GM21825 (cell line): ENCODE measurements around the gene NOTCH1.

Experiments
- ATAC-seq: cut with Tn5 transposase; IDR thresholded peaks from one replicate; pipeline ENCODE4 v1.9.1; 2021; ENCODE audit warnings: mild to moderate bottlenecking, moderate library complexity; ENCODE audit not compliant: unreplicated experiment

NOTCH1 gene

DNA sequence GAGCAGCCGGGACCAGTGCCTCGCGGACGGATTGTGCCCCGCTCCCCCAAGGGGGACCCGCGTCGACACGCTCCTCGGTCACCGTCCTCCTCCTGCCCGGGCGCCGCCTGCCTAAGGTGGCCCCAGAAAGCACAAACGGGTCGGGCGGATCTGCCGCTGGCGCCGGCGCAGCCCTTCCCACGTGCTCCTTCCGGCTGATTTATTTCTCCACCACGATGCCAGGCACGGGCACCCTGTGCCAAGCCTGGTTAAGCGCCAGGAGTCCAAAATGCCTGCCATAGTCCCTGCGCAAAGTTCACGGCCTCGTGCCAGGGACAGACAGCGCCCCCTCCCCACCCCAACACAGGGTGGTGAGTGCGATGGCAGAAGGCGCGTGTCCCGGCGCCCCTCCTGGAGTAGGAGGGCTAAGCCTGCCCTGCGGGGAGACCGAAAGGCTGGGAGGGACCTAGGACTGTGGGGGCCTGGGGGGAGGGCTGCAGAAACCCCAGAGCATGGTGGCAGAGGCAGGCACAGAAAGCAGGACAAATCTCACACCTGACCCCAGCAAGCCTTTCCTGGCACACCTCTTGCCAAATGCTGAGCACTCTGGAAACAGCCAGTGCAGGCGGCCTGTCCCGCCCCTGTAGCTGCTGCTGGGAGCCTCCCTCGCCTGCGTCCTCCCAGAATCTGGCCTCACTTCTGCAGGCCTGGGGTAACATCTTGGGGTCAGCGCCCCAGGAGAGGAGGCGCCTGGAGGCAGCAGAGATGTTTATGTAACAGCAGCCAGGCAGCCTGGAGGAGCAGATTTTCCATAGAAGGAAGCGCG lies 1.1 kb upstream of the NOTCH1 start:
- no peak for ATAC-seq

DNA sequence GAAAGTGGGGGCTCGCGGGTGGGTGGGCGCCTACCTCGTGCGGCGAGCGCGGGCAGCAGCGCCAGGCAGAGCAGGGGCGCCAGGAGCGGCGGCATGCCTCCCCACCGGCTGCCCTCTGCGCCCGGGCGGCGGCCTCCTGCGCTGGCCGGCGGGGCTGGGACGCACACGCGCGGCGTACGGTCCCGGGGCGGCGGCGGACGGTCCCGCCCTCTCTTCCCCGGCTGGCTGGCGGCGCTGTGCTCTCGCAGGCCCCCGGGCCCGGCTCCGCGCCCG lies 220 bp downstream of the NOTCH1 start:
- no peak for ATAC-seq

DNA sequence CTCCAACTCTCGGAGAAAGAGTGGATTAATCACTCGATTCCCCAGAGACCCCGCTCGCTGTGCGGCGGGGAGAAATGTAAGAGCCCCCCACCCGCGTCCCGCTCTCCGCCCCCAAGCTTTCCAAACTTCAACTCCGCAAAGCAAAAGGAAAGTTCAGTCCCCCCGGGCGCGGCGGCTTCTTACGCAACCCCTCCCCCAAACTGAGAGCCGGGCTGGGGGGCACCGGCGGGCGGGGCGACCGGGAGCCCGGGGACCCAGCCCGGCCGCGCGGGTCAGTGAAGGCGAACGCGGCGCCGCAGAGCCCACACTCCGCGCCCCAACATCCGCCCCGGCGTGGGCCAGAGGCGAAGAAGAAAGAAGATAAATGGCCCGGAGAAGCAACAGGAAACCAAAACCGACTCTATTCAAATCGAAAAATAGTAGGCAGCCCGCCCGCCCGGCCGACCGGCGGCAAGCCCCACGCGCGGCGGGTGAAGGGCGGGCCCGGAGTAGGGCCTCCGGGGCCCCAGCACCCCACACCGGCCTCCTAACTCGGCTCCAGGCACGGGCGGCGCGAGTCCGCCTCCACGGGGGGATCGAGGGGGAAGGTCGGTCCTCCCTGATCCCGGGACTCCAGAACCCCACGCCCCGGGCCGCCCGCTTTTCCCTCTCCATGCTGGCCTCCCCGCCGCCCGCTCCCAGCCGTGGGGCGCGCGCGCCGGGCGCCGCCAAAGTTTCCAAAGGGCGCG lies 720 bp downstream of the NOTCH1 start:
- peak; percentile 14 for ATAC-seq

DNA sequence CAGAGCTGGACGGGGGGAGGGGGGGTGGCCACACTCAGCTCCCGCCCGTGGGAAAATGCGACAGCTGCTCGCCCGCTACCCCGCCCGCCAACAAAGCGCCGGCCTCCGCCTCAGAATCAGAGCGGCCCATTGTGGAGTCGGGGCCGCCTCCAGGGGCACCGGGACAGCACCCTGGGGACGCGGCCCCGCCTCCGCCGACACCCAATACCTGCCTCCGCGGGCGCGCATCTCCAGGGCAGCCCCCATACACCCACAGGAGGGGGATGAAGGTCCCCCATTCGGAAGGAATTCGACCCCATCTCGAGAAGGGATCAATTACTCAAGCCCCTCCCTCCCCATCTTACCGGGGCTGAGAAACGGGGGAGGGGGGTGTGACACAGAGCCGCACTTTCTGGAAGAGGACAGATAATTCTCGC lies 1.3 kb downstream of the NOTCH1 start:
- peak; percentile 17 for ATAC-seq

DNA sequence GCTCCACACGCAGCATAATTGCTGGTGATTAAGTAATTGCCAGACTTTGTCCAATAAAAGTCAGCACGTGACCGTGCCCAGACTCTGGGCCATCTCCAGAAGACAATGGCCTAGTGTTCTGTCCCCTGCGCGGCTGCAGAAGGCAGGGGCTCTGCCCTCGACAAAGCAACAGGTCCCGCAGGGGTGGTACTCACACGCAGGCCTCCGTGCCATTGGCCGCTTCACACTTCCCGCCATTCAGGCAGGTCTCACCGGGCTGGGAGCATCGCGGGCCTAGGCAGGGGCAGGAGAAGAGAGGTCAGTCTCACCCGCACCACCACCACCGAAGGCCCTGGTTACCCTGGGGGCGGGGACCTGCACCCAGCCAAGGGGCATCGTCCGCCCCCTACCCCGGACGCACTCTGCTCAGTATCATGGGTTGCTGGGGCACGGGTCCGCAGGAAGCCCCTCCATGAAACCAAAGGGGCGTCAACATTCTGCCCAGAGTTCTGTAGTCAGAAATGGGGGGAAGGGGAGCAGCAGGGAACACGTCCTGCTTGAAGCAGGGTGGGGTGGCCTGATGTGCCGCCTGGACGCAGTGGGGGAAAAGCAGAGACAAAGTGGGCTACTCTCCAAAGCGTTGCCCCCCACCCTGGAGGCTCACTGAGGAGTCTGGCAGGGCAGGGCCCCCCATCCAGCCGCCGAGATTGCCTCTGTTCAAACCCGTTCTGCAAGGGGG lies 1.9 kb downstream of the NOTCH1 start:
- ATAC-seq, result no peak

DNA sequence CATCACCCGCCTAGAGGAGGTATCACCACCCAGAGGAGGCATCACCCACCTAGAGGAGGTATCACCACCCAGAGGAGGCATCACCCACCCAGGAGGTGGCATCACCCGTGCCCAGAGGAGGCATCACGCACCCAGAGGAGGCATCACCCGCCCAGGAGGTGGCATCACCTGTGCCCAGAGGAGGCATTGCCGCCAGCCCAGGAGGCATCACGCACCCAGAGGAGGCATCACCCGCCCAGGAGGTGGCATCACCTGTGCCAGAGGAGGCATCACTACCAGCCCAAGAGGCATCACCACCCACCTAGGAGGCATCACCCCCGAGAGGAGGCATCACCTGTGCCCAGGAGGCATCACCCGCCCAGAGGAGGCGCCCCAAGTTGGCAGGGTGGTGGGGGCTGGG lies 2.6 kb downstream of the NOTCH1 start:
- ATAC-seq, result no peak

DNA sequence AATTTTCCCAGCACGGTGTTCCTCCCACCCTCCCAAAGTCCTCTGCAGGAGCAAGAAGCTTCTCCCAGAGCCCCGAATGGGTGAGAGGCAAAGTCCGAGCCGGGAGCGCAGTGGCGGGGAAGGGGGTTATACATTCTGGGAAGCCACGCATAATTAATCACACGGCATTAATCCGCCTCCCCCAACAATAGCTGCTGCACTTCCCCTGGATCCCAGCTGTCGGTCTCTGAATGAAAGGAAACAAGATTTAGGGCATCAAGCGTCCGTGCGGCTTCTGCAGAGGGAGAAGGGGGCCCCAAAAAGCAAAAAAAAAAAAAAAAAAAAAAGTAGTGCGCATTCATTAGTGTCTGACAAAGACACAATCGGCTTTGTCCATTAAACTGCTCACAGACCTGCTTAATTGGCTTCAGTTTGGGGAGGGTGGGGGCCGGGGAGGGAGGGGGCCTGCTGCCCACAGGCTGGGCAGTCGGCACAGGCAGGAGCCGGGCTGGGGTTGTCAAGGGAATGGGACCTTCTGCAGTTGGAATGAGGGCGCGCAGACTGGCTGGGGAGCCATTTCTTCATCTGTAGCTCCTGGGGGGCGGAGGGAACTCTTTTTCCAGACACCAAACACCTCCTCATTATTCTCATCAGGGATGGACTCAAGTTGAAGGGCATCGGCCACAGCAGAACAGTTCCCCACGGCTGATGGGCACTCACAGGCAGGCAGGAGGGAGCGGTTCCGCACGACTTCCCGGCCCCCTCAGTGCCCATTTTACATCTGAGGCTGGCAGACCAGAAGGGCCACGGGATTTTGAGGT lies 3.4 kb downstream of the NOTCH1 start:
- ATAC-seq, result no peak

DNA sequence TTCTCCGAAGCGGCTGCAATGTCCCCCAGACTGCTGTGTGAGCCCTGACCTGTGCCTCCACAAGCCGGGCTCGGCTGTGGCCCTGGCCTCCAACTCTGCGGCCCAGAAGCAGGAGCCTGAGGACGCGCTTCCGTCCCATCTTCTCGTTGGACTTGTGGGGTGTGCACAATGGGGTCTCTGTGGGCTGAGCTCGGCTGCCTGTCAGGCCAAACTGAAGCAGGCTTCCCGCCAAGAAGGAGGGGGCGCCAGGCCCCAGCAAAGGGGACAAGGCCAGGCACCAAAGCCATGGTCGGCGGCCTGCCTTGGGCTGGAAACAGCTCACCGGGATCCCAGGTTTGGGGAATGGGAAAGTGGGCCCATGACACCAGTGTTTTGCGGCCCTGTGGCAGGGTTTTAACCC lies 4.1 kb downstream of the NOTCH1 start:
- ATAC-seq, result no peak

DNA sequence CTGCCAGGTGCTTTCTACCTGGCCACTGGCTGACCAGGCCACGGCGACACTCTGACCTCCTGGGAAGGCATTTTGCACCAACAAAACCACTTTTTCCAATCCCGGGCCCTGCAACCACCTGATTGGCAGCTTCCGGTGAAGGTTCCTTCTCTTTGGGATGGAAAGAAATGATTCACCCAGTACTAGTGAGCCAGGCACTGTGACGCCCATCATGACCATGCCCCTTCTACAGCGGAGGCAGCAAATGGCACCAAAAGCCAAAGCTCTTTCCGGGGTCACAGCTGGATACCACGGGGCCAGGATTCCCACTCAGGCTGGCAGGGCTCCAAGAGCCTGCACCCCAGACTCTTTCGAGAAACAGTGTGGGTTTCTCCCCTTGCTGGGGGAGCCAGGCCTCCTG lies 4.7 kb downstream of the NOTCH1 start:
- no peak for ATAC-seq

DNA sequence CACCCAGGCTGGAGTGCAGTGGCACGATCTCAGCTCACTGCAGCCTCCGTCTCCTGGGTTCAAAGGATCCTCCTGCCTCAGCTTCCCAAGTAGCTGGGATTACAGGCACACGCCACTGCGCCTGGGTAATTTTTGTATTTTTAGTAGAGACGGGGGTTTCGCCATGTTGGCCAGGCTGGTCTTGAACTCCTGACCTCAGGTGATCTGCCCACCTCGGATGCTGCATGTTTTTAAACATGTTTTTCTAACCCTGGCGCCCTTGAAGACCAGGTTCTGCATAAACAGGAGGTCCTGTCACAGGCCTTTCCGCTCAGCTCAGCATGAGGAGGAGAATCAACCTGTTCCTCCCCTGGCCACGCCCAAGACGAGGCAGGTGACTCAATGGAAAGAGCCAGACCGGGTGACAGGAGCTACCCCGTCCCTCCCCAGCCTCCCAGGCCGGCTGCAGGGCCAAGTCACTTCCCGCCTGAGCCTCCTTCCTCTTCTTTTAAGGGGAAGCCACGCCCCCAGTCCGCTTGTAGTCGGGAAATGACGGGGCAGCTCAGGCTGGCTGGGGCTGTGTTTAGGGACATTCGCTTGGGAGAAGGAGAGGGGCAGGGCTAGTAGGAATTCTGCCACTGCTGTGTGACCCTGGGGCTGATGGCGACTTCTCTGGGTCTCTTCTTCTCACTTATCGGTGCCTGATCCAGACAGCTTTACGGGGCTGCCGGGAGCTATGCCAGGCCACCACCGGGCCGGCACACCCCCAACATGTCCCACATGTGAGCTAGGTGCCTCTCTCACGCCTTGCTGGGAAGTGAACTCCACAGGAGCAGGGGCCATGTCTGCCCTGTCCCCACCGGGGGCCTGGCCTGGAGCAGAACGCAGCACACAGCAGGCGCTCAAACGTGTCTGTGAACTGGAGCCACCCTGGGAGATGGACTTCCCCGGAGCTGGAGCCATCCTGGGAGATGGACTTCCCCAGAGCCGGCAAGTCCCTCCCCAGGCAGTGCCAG lies 6.1 kb downstream of the NOTCH1 start:
- peak; percentile 51 for ATAC-seq

DNA sequence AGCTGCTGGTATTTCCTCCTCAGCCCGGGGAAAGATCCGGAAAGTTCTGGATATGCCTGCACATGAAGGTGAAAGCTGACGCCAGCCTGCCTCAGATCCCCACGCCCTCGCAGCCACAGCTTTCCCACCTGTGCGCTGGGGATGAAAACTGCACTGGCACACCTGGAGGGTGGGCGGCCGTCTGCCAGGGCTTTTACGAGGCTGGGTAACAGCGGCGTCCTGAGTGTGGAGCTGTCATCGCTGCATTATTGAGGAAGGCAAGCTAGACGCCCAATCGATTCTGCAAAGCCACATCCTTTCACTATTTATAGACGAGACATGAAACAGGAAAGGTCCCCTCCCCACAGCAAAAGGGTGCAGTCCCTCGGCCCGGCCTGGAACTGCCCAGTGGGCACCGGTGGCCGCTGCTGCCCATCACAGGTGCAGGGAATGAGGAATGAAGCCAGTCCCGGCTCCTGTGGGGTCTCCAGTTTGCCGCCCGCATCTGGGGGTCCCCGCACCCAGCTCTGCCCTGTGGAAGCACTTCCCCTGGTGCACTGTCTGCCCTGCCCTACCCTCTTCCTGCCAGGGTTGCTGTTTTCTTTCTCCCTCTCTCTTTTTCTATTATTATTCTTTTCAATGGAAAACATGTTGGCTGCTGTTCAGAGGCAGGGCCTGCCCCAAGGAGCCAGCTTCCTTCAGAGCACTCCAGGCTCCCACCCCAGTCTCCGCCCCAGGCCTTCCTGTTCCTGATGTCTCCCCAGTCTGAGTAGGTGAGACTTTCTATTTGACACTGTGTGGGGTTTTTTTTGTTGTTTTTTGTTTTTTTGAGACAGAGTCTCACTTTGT lies 7.0 kb downstream of the NOTCH1 start:
- ATAC-seq, result no peak

DNA sequence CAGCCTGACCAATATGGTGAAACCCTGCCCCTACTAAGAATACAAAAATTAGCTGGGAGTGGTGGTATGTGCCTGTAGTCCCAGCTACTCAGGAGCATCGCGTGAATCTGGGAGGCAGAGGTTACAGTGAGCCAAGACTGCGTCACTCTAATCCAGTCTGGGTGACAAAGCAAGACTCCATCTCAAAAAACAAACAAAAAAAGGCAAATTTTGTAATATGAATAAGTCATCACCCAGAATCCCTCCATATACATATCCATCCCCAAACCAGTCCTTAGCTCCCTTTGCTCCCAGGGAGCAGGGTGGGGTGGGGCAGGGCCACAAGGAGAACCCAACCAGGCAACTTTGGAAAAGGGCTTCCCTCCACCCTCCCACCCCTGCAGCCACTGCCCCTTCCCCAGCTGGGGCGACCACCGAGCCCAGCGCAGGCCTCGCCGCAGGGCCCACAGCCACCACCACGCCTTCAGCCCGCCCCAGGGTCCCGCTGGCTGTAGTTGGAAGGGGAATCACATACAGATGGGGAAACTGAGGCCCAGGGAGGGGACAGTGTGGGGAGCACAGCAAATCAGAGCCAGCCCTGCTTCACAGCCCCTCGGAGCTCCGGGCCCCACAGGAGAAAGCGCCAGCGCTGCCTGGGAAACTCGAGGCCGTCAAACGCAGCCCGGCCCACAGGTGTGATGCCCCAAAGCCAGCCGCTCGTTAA lies 7.8 kb downstream of the NOTCH1 start:
- no peak for ATAC-seq

DNA sequence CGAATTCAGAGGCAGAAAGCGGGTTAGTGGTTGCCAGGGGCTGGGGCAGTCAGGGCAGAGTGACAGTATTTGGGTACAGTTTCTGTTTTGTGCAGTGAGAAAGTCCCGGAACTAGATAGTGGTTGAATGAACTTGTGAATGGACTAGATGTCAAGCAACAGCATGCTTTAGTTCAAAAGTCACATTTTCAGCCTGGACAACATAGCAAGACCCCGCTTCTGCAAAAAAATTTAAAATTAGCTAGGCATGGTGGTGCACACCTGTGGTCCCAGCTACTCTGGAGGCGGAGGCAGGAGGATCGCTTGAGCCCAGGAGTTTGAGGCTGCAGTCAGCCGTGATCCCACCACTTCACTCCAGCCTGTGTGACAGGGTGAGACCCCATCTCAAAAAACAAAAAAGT lies 8.4 kb downstream of the NOTCH1 start:
- no peak for ATAC-seq

DNA sequence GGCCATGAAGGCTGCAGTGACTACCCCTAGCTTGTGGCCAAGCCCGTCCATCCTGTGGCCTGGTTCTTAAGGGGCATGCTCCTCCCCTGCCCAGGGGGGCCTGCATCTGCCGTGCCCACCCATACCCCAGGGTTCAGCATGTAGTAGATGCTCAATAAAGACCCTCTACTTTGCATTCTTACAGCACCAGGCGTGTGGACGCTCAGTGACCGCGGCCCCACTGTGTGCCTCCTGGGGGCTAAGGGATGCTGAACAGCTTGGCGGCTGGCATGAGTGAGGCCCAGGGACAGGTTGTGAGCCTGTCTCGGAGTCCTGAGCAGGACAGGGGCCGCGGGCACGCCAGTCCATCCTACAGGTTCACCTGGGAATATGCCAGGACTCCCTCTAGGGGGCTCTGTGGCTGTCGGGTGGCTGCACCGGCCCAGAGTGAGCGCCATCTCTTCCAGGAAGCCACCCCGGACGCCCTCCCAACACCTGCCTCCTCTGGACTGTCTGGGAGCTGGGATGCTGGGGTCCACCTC lies 9.1 kb downstream of the NOTCH1 start:
- no peak for ATAC-seq

DNA sequence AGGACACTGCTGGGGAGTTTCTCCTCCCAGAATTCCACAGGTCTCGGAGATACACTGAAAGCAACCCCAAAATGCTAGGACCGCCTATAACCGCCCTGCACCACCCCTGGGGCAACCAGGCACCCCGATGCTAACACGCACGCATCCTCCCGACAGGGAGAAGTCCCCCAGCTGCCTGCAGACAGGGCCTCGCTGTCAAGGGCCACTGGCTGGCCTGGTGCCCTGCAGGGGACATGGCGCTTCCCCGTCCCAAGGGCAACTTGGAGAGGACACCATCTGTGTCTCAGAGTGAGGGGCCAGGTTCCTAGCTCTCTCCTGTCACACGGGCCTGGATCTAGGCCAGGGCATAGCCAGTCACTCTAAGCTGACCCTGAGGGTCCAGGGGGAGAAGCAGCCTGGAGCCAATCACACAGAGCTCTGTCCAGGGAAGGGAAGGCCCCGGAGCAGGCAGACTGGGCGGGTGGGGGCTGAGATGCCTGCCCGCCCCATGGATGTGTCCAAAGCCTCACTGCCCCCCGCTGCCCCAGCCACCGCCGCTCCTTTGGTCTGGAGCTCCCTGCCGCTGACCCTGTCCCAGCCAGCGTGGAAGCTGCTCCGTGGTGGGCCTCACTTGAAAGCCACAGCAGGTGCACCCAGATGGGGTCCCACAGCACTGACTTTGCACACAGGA lies 9.7 kb downstream of the NOTCH1 start:
- no peak for ATAC-seq

DNA sequence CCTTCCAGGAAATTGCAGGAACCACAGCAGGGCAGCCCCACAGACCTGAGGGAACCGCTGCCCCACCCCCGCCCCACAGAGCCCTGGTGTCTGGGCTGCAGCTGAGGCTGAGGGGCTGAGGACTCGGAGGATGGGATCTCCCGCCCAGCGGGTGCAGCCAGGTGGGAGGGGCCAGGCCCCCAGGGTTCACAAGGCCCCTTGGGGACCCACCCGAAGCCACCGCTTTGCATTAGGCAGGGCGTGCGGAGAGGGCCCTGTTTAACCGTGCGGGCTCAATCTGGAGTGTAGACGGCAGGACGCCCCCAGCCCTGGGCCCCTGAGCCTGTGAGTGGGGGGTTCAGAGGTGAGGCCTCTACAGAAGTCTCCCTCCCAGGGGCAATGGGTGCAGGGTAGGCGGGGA lies 10.8 kb downstream of the NOTCH1 start:
- no peak for ATAC-seq

DNA sequence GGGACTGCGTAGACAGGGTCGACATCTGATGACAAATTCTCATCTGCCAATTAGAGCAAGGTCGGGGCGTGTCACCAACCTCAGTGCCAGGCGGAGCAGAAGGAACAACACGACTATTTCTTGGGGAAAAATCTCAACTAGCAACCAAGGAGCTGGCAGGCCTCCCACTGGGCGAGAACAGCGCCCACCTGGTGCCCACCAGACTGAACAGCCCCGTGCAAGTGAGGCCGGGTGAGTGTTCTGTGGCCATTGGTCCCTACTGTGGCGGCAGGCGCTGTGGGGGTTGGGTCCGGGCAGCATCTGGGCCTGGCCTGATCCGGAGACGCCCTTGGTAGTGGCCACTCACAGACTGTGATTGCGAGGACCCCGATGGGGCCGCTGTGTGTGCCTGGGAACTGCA lies 11.5 kb downstream of the NOTCH1 start:
- no peak for ATAC-seq

DNA sequence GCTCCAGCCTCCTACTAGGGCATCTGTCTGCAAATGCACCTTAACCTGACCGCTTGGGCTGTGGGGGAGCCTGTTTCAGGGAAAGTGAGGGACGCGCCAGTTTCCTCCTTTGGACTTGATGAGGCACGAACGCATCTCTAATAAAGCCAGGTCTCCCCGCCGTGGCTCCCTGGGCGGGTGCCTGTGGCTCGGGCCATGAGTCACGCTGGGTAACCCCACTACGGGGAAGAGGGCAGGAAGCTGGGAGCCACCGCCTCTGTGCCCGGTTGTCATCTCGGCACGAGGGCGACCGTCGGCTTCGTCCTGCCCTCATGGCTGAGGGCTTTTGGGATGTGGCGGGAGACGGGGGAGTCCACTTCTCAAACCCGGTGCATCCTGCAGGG lies 12.1 kb downstream of the NOTCH1 start:
- no peak for ATAC-seq
